GM12892 (cell line): ENCODE results near the gene SLC35F6.
"Not testable (repeated sequence)": the region's sequence is repeated elsewhere in the genome, so short reads cannot be mapped to it uniquely, and the experiment has no call there.

Experiments
- DNase-seq: peaks from one replicate; pipeline ENCODE4 v3.0.0; 2011; ENCODE audit not compliant: insufficient read length
- FAIRE-seq: peaks from 2 replicates; lab custom pipeline; 2011; peaks lifted over from hg19 to GRCh38; lab: Jason Lieb, UNC
- POLR2A ChIP-seq: IDR thresholded peaks from 2 replicates; pipeline ENCODE4 v1.6.1; 2011; ENCODE audit warnings: low read depth, low read length, control low read depth
- POLR2AphosphoS5 ChIP-seq: IDR thresholded peaks from 2 replicates; pipeline ENCODE4 v1.6.1; 2011; ENCODE audit warnings: low read depth, low read length, control low read depth
- TAF1 ChIP-seq: IDR thresholded peaks from 2 replicates; pipeline ENCODE4 v1.6.1; 2011; ENCODE audit warnings: low read depth, mild to moderate bottlenecking, control low read depth, low read length, borderline replicate concordance

The SLC35F6 gene

GRCh38 chr2:26801796-26802195 lies 37.7 kb downstream of the SLC35F6 start:
- DNase-seq: no peak
- no peak for FAIRE-seq
- no peak for TF ChIP-seq TAF1
- TF ChIP-seq POLR2A: no peak
- TF ChIP-seq POLR2AphosphoS5: no peak

- no peak for DNase-seq
- no peak for FAIRE-seq
- no peak for TF ChIP-seq POLR2A
- no peak for TF ChIP-seq TAF1
- no peak for TF ChIP-seq POLR2AphosphoS5
These were observed 41.2 kb downstream of the SLC35F6 start for GRCh38 chr2:26805241-26805676.

- DNase-seq: no peak
- no peak for FAIRE-seq
- TF ChIP-seq POLR2AphosphoS5: no peak
- TF ChIP-seq POLR2A: no peak
- no peak for TF ChIP-seq TAF1
These were observed 43.8 kb downstream of the SLC35F6 start for GRCh38 chr2:26807788-26808460.

DNA sequence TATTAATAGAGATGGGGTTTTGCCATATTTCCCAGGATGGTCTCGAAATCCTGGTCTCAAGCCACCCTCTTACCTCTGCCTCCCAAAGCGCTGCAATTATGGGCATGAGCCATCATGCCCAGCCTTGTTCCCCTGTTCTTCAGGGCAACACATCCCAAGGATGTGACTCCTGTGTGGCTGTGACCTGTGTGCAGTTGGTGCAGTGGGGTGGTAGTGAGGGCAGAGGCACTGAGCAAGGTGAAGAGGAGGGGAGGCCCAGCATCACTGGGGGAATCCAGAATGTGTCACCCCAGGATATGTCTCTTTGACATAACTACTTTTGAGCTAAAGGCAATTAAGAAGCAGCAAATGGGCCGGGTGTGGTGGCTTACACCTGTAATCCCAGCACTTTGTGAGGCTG lies 45.1 kb downstream of the SLC35F6 start:
- DNase-seq (no peak), FAIRE-seq (no peak)

DNA sequence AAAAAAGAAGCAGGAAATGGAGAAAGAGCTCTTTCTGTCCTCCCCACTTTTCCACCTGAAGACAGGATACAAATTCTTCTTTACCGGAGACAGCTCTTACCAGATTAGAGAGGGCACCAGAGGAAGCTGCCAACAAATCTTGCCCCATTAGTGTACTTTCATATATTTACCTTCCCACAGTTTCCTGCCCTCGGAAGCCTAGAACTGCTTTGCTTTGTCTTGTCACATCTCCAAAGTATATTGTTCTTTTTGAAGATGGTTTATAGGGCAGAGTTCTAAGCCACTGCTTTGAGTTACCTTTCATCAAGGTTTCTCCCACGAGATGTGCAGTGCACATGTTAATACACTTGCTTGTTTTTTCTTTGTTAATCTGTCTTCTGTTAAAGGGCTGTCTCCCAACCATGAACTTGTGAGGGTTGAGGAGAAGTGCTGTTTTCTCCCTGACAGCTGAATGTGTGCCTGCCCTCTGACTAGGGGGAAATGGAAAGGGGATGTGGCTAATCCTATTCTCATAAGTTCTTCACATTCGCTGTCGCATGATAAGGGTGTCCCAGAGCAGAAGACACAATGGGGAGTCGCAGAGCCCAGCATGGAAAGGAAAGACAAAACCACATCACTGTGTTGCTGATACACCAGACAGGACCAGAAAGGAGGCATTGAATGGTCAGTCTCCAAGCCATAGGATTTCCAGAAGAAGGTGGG lies 45.9 kb downstream of the SLC35F6 start:
- no peak for TF ChIP-seq TAF1
- TF ChIP-seq POLR2AphosphoS5: no peak
- TF ChIP-seq POLR2A: no peak
- no peak for DNase-seq
- FAIRE-seq: no peak

More for the DNA sequence above, 45.1 kb downstream of the SLC35F6 start:
- TF ChIP-seq TAF1: no peak

- no peak for FAIRE-seq
- TF ChIP-seq POLR2A: no peak
- TF ChIP-seq TAF1: no peak
- no peak for TF ChIP-seq POLR2AphosphoS5
- no peak for DNase-seq
These were observed 47.2 kb downstream of the SLC35F6 start for GRCh38 chr2:26811261-26811660.

GRCh38 chr2:26811791-26812694 lies 48.0 kb downstream of the SLC35F6 start:
- FAIRE-seq (no peak), DNase-seq (no peak)
- TF ChIP-seq POLR2AphosphoS5: no peak

DNA sequence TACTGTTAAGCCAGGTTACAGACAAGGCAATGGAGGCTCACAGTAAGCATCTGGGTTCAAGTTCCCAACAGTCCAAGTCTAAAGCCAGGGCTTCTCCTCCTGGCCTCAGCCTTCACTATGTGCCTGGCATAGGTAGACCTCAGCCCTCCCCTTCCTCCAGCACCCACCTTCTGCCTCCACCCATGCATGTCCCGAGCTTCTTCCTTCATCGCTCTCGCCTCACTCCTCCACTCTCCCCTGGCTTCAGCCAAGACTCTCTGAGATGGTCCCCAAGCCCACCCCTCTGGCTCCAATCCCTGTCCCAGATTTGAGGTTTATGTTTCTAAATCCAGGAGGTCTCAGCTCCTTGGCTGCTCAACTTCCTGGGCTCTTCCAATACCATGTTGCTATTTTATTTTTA lies 48.6 kb downstream of the SLC35F6 start:
- no peak for FAIRE-seq
- DNase-seq: no peak
- TF ChIP-seq POLR2AphosphoS5 (no peak), POLR2A (no peak), TAF1 (no peak)

DNA sequence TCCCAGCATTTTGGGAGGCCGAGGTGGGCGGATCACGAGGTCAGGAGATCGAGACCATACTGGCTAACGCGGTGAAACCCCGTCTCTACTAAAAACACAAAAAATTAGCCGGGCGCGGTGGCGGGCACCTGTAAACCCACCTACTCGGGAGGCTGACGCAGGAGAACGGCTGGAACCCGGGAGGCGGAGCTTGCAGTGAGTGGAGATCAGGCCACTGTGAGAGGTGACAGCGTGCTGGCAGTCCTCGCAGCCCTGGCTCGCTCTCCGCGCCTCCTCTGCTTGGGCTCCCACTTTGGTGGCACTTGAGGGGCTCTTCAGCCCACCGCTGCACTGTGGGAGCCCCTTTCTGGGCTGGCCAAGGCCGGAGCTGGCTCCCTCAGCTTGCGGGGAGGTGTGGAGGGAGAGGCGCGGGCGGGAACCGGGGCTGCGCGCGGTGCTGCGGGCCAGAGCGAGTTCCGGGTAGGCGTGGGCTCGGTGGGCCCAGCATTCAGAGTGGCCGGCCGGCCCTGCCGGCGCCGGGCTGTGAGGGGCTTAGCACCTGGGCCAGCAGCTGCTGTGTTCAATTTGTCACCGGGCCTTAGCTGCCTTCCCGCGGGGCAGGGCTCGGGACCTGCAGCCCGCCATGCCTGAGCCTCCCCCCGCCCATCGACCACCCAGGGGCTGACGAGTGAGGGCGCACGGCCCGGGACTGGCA lies 50.1 kb downstream of the SLC35F6 start:
- not testable (repeated sequence) for DNase-seq, FAIRE-seq

DNA sequence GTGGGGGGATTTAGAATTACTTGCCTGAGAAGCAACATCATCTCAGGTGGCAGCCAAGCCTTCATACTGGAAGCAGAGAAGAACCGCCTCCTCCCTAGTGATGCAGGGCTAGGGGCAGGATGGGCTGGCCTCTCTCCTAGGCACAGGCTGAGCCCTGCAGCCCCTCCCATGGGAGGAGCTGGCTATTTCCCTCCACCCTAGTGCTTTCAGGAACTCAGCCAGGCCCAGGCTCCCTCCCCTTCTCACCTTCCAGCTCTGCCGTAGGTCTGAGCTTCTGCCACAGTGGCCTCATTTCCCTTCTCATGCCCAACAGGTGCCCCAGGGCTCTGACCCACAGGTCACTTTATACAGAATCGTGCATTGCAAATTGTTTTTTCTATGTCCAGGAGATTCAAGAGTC lies 52.8 kb downstream of the SLC35F6 start:
- FAIRE-seq (no peak), DNase-seq (no peak)
- TF ChIP-seq POLR2A: no peak
- no peak for TF ChIP-seq POLR2AphosphoS5
- TF ChIP-seq TAF1: no peak

GRCh38 chr2:26818255-26818654 lies 54.2 kb downstream of the SLC35F6 start:
- TF ChIP-seq TAF1 (no peak), POLR2A (no peak), POLR2AphosphoS5 (no peak)
- DNase-seq: no peak
- no peak for FAIRE-seq

GRCh38 chr2:26818972-26819371 lies 54.9 kb downstream of the SLC35F6 start:
- TF ChIP-seq TAF1 (no peak), POLR2AphosphoS5 (no peak), POLR2A (no peak)
- DNase-seq (no peak), FAIRE-seq (no peak)
